T-helper 2 cell (primary cell): ENCODE results near the gene SPATA21.

Experiments
- DNase-seq, 5 experiments: peaks; one replicate each; pipeline versions ENCODE4 v3.0.0 to v3.0.0-alpha.2; 2012 to 2022

Gene SPATA21

DNA sequence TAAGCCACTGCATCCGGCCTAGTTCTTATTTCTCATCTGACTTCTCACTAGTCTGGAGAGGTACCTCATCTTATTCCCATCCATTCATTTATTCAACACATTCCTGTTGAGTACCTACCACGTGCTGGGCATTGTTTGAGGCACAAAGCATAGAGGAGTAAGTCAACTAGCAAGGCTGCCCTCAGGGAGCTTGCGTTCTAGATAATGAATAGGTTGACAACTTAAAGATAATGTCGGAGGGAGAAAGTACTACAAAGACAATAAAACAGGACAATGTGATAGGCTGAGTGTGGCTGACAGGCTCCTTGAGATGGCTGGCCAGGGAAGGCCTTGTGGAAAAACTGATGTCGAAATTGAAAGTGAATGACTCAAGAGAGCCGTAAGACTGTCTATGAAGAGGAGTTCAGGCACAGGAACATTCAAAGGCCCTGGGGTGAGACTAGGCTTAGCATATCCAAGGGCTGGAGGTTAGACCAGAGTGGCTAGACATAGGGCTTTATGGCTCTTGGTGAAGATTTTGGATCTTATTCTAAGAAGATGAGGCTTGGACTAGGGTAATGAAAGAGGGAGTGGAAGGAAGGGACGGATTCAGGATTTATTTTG is 18.3 kb downstream of the SPATA21 start:
- no peak for DNase-seq

DNA sequence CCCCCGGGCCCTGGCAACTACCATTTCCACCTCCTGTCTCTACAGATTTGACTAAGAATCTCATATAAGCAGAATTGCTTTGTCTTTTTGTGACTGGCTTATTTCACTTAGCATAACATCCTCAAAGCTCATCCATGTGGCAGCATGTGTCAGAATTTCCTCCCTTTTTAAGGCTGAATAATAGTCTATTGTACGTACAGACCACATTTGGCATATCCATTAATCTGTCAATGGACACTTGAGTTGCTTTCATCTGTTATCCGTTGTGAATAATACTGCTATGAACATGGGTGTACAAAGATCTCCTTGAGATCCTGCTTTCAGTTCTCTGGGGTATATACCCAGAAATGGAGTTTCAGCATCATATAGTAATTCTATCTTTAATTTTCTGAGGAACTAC is 24.0 kb downstream of the SPATA21 start:
- no peak for DNase-seq

DNA sequence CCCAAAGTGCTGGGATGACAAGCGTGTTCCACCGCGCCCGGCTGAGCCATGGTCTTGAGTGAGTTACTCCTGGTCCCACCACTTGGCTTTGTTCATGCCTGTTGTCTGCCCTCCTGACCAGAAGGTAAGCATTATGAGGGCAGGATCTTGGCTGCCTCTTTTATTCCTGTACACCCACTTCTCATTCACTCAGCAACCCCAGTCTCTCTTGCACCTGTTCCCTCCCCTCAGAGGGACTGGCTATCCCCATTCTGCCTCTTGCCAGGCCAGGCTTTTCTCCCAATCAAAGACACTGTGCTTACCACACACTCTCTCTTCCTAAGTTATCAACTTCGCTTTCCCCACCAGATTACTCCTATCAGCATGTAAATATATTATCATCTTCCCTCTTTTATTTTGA is 26.4 kb downstream of the SPATA21 start:
- DNase-seq, result no peak

DNA sequence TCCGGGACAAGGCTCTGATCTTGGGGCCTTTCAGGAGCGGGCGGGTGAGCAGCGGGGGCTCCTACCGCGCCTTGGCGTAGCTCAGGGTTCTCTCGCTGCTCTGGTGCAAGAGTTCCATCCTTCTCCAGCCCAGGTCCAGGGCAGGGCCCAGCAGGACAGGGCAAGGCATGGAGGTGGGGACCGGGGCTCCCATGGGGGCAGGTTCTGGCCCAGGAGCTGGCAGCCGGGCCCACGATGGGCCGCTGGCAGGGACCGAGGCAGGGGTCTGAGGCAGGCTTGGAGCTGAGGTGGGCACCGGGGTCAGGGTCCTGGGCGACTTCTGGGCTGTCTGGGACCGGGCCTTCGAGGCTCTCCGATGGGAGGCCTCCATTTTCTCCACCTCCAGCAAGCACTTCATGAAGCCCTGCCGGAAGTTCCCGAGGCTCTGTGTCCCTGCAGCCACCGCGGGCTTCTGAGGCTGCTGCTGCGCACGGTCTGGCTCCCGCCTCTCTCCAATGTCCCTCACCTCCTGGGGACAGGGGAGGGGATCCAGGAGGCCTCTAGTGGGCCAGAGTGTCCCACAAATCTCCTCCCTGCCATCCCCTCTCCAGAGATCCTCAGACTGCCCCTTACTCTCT is 27.6 kb downstream of the SPATA21 start:
- no peak for DNase-seq

DNA sequence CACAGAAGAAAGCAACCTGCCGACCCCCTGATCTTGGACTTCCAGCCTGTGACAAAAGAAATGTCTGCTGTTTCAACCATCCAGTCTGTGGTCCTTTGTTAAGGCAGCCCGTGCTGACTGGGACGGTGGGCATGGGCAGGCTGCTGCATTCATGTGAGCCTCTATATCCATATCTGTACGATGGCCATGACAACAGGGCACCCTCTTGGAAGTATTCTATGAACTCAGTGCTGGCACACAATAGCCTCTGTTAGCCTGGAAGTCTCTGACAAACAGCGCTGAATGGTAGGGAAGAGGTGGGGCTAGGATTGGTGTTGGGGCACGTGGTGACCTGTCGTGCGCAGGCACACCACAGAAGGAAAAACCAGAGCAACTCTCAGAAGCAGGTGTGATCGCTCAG is 30.4 kb downstream of the SPATA21 start:
- no peak for DNase-seq

DNA sequence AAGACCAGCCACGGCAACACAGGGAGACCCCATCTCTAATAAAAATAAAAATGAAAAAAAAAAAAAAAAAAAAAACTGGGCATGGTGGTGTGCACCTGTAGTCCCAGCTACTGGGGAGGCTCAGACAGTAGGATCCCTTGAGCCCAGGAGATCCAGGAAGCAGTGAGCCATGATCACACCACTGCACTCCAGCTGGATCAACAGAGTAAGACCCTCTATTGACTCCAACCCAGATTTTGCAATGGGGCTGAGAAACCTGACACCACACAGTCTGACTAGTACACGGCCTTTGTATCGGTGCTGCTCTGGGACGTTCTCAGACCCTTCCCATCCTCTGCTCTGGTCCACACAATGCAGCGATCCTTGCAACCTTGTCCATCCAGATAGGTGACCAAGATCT is 31.8 kb downstream of the SPATA21 start:
- DNase-seq, result no peak

DNA sequence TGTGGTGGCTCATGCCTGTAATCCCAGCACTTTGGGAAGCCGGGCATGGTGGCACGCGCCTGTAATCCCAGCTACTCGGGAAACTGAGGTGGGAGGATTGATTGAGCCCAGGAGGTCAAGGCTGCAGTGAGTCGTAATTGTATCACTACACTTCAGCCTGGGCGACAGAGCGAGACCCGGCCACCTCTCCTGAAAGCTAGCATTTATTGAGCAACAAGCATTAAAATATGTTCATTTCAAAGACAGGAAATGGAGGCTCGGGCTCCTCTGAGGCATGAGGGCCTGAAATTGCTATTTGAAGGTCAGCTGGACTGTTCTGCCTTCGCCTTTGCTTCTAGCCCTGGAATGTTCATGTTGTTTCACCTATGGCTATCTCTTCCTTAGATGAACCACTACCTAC is 34.5 kb downstream of the SPATA21 start:
- no peak for DNase-seq

DNA sequence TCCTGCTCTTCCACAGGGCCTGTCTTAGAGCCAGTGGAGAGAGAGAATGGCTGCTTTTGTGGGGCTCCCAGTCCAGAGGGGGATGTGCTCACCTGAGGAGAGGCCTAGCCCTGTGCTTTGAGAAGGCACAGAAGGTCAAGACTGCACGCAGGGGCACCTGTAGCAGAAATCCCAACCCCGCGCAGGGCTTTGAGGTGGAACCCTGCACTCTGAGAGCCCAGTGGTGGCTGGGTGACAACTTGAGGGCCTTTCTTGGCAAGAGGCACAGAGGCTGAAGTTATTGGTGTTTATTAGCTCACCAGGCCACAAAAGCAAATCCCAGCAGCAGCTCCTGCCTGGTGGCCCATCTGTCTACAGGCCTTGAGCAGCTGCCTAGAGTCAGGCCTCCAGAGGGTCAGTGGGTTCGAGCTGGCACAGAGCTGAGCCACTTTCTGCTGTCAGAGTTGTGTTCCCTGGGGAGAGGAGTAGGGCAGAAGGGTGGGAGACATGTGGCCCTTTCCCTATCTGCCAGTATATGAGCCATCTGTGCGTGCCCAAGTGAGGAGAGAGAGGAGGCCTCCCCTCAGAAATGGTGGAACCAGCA is 38.8 kb downstream of the SPATA21 start:
- DNase-seq, result no peak

DNA sequence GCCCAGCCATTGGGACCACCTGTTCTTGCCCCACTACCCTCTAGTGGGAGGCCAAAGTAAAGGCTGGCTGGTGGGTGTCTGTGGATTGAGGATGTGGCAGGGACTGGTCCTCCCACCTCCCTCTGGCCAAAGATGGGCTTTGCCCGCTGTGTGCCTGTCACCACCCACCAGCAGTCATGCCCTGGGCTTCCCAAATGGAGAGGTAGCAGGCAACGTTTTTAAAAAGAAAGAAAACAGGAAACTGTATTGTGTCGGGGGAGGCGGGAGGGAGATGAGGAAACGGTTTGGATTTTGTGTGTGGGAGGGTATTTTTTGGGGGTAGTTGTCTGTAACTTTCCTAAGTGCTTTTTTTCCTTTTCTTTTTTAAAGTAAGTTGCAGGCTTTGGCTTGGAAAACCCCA is 40.1 kb downstream of the SPATA21 start:
- DNase-seq, result no peak

DNA sequence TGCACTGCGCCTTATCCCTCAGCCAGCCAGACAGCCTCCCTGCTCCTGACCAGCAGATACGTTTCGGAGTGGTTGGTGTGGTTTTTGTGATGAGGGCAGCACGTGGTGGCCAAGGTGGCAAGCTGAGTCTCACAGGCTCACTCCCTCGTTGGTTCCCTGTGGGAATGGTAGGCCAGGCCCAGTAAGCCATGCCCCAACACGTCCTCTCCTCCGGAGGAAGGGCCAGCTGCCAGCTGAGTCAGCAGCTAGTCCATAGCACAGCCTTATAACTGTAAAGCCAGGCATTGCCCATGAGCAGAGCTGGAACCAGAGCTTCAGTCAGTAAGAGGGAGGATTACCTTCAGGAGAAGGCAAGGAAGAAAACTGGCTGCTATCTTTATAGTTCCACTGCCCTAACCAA is 40.6 kb downstream of the SPATA21 start:
- DNase-seq, result no peak

DNA sequence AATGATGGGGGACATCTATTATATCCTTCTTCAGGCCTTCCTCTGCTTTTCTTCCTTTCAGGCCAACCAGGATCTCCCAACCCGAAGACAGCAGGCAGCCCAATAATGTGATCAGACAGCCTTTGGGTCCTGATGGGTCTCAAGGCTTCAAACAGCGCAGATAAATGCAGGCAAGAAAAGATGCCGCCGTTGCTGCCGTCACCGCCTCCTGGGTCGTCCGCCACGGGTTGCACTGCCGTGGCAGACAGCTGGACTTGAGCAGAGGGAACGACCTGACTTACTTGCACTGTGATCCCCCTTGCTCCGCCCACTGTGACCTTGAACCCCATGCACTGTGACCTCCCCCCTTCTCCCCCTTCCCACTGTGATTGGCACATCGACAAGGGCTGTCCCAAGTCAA is 42.2 kb downstream of the SPATA21 start:
- no peak for DNase-seq

DNA sequence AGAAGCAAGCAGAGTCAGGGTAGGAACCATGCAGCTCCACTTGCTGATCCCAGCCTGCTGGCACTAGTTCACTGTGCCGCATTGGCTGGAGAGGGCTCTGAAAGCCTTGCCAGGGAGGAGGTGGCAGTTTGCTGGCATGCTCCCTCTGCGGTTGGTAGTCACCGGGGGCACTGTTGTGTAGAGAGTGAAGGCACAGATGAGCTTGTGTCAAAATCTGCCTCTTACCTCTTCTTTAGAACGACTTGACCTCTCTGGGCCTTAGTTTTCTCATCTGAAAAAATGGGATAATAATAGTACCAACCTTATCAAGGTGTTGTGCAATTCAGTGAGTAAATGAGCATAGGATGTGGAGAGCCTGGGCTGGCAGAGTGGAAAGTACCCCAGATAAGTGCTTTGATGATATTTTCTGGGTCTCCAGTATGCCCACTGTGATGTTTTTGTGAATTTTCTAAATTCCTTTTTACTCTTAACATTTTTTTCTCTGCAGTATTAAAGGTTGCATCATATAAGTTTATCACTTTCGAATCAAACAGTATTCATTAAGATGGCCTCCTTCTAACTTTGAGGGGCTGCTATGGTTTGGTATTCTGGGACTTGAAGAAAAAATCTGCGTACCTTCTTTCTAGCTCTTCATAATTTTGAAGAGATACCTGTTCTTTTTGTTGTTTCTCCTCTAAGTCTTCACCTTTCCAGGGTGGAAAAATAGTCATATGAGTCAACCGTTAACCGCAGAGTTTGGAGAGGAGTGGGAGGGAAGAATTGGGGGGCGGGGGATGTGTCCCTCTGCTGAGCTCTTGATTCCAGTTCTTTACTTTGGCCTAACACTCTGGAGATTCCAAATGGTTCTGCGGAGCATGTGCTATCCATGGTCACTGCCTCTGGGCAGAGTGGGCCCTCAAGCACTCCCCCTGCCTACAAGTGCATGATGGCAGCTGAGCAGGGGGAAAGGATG is 43.4 kb downstream of the SPATA21 start:
- DNase-seq, result no peak

DNA sequence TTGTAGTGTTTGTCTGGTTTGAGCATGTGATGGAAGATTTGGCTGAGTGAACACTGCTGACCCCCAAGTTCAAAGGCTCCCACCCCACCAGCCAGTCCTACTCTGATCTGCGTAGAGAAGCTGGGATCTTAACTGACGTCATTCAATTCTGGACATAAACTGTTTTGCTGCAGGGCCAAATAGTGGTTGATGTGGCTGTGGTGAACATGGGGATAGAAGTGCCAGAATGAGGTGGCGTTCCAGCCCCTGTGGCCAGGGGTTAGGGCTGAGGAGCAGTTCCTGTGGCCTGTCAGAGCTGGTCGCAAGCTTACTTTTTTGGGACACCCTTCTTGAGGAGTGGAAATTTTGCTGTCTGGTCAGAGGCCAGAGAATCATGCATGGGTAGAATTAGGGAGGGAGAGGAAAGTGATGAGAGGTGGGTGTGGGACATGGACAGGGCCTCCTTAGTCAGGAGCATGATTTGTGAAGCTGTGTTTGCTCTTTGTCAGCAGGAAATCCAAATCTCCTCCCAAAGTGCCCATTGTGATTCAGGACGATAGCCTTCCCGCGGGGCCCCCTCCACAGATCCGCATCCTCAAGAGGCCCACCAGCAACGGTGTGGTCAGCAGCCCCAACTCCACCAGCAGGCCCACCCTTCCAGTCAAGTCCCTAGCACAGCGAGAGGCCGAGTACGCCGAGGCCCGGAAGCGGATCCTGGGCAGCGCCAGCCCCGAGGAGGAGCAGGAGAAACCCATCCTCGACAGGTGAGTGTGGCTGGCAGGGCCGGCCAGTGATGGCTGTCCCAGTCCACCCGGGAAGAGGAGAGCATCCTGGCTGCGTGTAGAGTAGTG is 44.3 kb downstream of the SPATA21 start:
- no peak for DNase-seq

DNA sequence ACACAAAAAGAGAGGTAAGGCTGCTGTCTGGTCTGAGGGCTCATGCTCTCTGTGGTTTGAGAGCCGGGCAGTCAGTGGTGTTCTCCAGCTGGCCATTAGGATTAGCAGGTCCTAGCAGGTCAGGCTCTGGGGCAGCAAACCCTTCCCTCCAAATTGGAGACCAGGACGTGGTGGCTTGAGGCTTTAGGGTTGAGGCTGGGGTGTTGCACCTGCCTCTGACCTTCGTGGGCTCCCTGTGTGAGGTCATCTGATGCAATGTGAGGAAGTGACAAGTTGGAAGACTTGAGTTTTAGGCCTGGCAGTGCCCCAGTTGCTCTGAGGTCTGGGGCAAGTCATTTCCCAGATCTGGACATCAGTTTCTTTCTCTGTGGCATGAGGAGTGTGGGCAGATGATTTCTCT is 45.8 kb downstream of the SPATA21 start:
- DNase-seq, result no peak

DNA sequence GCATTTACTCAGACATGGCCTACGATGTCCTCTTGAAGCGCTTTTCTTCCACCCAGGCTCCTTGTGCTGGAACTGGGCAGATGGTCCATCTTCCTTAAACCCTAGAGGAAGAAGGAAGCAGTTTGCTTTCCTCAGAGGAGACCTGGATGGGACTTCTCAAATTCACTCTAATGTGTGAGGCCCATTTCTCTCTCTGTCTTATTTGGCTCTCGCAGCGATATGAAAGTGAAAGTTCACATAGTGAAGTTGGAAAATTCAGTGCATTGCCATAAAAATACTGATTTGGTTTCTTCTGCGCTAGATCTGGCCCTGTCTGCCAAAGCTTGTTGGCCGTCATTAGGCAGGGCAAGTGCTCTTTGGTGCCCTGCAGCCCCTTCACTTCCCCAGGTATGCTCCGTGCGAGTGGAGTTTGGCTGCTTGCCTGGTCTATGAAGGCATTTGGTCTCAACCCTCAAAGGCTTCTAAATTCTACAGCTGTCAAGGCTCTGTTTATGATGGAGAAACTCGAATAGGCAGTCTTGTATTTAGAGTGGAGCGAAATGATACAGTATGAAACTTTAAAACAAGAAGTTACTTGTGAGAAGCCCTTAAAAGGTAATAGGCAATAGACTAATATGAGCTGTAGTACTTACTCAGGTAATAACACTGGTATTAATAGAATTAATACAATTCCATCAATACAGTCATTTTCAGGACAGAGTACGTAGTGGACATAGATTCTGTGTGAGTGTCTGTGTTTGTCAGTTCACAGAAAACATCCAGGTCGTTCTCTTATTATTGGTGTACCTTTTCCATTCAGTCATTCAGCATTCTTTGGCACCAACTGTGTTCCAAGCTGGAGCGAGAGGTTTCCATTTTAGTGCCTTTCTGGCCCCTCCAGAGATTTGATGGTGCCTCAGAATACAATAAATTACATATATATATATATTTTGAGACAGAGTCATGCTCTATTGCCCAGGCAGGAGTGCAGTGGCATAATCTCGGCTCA is 49.7 kb downstream of the SPATA21 start:
- peak in 1 of 5 experiments; percentile 40 for DNase-seq

DNA sequence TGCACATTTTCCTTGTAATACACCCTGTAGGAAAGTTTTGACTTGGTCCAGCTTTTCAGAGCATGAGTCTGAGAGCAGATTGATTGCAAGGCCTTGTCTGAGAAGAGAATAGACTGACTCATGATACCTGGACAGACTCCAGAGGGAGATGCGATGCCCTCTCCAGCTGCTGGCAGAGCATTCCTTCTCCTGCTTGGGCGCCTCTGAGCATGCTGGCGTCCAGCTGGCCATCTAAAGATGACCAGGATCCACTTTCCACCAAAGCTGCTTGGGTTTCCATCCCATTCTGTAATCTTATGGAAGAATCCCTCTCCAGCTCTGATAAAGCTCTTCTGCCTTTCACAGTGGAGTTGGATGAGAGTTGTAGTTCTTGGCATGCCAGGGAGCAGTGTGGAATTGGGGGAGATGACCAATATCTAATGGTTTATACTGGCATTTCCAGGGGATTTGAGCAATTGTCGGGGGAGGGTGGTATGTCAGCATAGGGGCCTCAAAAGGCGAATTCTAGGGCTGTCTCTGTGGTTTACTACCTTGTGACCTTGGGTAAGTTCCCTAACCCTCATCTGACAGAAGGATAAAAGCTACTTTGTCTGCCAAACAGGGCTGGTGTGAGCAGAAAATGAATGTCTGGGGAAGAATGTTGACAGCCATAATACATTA is 50.6 kb downstream of the SPATA21 start:
- DNase-seq, result no peak

DNA sequence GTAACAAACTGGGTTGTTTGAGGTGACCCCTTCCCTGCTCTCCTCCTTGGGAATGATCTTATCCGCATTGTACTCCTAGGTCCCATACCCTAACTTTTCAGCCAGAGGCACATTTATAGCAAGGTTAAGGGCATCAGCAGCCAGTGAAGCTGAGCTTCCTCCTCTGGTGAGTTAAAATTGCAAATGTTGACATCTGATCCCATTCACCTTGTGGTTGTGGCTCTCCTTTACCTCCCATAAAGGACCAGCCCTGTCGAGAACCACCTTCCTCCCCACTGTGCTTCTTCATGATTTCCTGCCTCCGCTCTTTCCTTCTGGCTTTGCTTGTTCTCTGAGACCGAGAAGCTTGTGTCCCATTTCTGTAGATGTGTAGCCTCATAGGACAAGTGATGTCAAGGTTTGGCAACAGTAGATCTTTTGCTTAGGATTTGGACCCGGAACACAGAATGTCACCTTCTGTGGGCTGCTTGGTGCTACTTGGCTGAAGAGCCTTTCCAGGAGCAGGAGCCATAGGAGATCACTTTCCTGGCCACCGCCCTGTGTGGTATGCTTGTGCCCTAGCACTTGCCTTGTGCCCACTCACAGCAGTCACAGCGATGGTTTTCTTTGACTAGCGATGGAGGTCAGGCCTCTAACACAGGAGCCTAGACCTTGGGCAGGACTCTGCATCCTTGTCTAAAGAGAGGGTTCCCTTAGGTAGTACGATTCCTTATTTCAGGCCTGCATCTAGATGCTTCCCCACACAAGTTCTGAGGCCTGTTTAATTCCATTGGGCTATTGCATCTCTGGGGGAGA is 51.4 kb downstream of the SPATA21 start:
- DNase-seq, result no peak

DNA sequence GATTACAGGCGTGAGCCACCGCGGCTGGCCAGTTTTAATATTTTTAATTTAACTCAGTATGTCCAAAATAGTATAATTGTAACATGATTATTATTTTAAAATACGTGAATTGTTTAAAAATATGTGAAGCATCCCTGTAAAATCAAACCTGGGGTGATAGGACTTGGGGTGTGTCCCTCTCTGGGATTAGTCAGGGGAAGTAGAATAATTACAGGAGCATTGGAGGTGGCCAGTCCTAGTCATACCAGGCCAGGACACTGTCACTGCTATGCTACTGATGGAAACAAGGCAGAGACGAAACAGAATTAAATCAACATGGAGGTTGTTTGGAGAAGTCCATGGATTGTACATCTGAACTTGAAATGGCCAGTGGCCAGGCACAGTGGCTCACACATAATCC is 53.3 kb downstream of the SPATA21 start:
- no peak for DNase-seq

DNA sequence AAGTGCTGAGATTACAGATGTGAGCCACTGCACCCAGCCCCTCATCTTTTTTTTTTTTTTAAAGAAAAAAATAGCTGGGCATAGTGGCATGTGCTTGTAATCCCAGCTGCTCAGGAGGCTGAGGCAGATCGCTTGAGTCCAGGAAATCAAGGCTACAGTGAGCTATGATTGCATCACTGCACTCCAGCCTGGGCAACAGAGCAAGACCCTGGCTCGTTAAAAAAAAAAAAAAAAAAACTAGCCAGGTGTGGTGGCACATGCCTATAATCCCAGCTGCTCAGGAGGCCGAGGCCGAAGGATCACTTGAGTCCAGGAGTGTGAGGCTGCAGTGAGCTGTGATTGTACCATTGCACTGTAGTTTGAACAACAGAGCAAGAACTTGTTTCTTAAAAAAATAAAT is 56.4 kb downstream of the SPATA21 start:
- DNase-seq, result no peak

DNA sequence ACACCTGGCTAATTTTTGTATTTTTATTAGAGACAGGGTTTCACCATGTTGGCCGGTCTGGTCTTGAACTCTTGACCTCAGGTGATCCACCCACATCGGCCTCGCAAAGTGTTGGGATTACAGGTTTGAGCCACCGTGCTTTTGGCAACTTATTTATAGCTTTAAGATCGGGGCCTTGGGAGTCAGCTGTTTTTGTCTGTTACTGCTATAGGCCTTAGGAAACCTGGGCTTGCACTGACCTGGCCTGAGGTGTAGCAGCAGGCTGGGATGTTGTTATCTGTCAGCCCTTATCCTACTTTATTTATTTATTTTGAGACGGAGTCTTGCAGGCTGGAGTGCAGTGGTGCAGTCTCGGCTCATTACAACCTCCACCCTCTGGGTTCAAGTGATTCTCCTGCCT is 58.8 kb downstream of the SPATA21 start:
- DNase-seq, result no peak
